ENCODE data around the gene METTL26.
A peak's percentile ranks its signal among the peaks of the same experiment; 100 is the strongest.

The METTL26 gene

GRCh38 chr16:658679-659571 is 22.8 kb upstream of the METTL26 start:
- DNase-seq (ENCODE audit: low spot score): no peak

GRCh38 chr16:657487-657886 is 21.4 kb upstream of the METTL26 start:
- DNase-seq (ENCODE audit: low spot score): no peak

- no peak for DNase-seq (ENCODE audit: low spot score)
Measured at GRCh38 chr16:654034-654433, 17.9 kb upstream of the METTL26 start.

DNA sequence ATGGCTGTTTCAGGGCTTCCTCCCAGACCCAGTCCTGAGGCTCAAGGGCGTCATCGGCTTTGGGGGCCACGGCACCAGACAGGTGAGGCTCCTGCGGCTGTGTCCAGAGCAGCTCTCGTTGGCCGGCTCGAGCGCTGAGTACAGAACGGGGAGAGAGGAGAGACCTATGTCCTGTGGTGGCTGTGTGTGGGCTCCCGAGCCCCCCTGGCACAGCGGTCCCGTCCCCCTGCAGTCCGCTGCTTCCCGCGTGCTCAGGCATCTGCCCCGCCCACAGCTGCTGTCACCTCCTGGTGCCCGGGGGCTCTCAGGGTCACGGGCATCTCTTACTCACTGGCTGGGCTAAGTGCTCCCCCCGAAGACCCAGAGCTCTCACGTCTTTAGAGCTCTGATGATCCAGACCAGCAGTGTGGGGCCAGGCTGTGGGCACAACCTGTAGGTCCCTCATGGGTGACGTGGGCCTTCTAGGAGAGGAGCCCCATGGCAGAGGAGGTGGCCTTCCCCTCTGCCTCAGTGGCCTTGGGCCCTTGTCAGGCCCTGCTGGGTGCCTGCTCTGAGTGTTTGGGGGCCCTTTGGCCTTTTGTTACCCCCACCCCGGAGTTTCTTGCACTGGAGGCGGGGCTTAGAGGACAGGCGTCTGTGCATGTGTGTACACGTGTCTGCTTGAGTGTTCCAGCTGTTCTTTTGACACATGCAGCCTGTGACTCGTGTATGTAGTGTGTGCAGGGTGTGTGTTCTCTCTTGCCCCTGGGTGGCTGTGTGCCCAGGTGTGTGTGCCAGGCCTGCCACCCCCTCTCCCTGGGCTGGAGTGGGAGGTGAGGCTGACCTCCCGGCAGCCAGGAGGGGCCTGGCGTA is 16.6 kb upstream of the METTL26 start:
- no peak for DNase-seq (ENCODE audit: low spot score)

DNA sequence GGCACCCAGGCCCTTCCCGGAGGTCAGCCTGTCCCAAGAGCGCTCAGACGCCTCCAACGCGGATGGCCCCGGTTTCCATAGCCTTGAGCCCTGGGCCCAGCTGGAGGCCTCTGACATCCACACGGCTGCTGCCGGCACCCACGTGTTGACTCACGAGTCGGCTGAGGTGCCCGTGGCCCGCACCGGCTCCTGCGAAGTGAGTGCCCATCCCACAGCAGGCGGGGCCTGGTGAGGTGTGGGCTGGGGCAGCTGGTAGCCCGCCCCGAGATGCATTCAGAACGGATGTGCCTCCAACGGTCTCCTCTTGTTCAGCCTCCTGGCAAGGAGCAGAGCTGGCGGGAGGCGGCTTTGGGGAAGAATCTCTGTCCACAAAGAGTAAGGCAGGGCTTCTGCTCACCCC is 15.7 kb upstream of the METTL26 start:
- DNase-seq (ENCODE audit: low spot score): no peak

GRCh38 chr16:649631-650030 is 13.5 kb upstream of the METTL26 start:
- DNase-seq (ENCODE audit: low spot score): no peak

GRCh38 chr16:648781-649589 is 12.9 kb upstream of the METTL26 start, which contains the start of gene WDR90:
Gene WDR90 (plus strand): TSS chr16:649365. CDS start chr16:649417, 52 bp downstream.
- DNase-seq (ENCODE audit: low spot score): peak; percentile 88

- DNase-seq (ENCODE audit: low spot score): no peak
Measured at GRCh38 chr16:648071-648780, 12.1 kb upstream of the METTL26 start.

- DNase-seq (ENCODE audit: low spot score): no peak
Measured at GRCh38 chr16:647173-647902, 11.2 kb upstream of the METTL26 start.

GRCh38 chr16:646679-647172 is 10.6 kb upstream of the METTL26 start:
- DNase-seq (ENCODE audit: low spot score): no peak

GRCh38 chr16:645852-646678 is 10.0 kb upstream of the METTL26 start:
- DNase-seq (ENCODE audit: low spot score): no peak

GRCh38 chr16:644556-644955 is 8.5 kb upstream of the METTL26 start:
- no peak for DNase-seq (ENCODE audit: low spot score)

- DNase-seq (ENCODE audit: low spot score): no peak
Measured at GRCh38 chr16:643050-643368, 6.9 kb upstream of the METTL26 start.

- no peak for DNase-seq (ENCODE audit: low spot score)
Measured at GRCh38 chr16:642189-643049, 6.3 kb upstream of the METTL26 start.

GRCh38 chr16:641326-642188 is 5.5 kb upstream of the METTL26 start, which contains the start of gene MCRIP2:
Gene MCRIP2 (plus strand): TSS chr16:641828. CDS start chr16:641992, 164 bp downstream.
- peak; percentile 53 for DNase-seq (ENCODE audit: low spot score)

DNA sequence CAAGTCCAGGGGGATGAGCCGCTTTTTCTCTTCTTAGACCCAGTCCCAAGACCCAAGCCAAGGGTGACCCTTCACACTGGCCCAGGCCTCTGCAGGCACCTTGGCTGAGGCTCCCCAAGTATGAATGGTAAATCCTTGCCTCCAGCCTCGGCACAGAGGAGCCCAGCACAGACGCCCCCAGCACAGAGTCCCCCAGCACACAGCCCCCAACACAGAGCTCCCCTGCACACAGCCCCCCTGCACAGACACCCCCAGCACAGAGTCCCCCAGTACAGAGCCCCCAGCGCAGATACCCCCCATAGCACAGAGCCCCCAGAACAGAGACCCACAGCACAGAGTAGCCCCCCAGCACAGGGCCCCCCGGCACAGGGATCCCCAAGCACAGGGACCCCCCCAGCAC is 4.5 kb upstream of the METTL26 start:
- no peak for DNase-seq (ENCODE audit: low spot score)

- no peak for DNase-seq (ENCODE audit: low spot score)
Measured at GRCh38 chr16:638836-639235, 2.7 kb upstream of the METTL26 start.

All from CD4-positive, alpha-beta T cell treated with Interleukin-6 at 100 ng/mL for 8 hours (primary cell).